ENCODE results near the gene CLDN8. TPM values are rescaled to one million over a fixed set of nuclear protein-coding genes. Genes with fewer than 3 reads are reported as not detected.

Gene CLDN8
- total and polyA plus RNA-seq, 10 of the 15 experiments (the other 5 are each of a cell fraction or from before 2014, with no cell fraction given), result not detected

GRCh38 chr21:30238168-30238567 lies 22.3 kb upstream of the CLDN8 start:
- Histone ChIP-seq H2AFZ (ENCODE audit: control insufficient read depth, low read depth, low read length) (no peak overlapping the region), H3K4me3 (no peak overlapping the region), H3K27ac (ENCODE audit: control insufficient read depth, insufficient read depth) (no peak overlapping the region), H3K9me3 (replicated peaks; ENCODE audit: control insufficient read depth, insufficient read depth, low read length) (no peaks in the 10 kb centered on the region; the same call in 2 of the 3 replicates), H3K9ac (ENCODE audit: control insufficient read depth, insufficient read depth, low read length) (no peak overlapping the region), H3K27me3 (replicated peaks in 1 of 2; ENCODE audit: control insufficient read depth in 2 of 2, insufficient read depth in 2 of 2, low read length in 1 of 2) (no peaks in the 10 kb centered on the region), H4K20me1 (ENCODE audit: control insufficient read depth, insufficient read depth) (no peaks in the 10 kb centered on the region), H3K4me1 (ENCODE audit: control insufficient read depth, insufficient read depth, low read length) (no peaks in the 10 kb centered on the region), H3K36me3 (ENCODE audit: control insufficient read depth in 2 of 2, insufficient read depth in 2 of 2, low read length in 1 of 2) (no peaks in the 10 kb centered on the region), H3K79me2 (ENCODE audit: control insufficient read depth, insufficient read depth, low read length) (no peaks in the 10 kb centered on the region), H3K4me2 (ENCODE audit: control insufficient read depth, insufficient read depth) (no peak overlapping the region)
- ChIA-PET CTCF (no interaction called here), SMC1A (ENCODE audit: uncharacterized antibody, unreplicated experiment) (no interaction called here), POLR2A (no interaction called here), RAD21 (ENCODE audit: unreplicated experiment) (no interaction called here)
- no peak for ATAC-seq
- in situ Hi-C loops (cut with MboI) (no loop called here), intact Hi-C loops (cut with micrococcal nuclease; ENCODE audit: unreplicated experiment) (no loop called here)
- no peak for FAIRE-seq
- BruUV-seq (replicated peaks), result no TSS peak
- 39% methylated on average over 1 of the region's 1 CpG for WGBS (ENCODE audit: insufficient coverage, insufficient replicate concordance, low lambda C conversion rate, missing lambda C conversion rate)
- TF ChIP-seq, protein P1, sequence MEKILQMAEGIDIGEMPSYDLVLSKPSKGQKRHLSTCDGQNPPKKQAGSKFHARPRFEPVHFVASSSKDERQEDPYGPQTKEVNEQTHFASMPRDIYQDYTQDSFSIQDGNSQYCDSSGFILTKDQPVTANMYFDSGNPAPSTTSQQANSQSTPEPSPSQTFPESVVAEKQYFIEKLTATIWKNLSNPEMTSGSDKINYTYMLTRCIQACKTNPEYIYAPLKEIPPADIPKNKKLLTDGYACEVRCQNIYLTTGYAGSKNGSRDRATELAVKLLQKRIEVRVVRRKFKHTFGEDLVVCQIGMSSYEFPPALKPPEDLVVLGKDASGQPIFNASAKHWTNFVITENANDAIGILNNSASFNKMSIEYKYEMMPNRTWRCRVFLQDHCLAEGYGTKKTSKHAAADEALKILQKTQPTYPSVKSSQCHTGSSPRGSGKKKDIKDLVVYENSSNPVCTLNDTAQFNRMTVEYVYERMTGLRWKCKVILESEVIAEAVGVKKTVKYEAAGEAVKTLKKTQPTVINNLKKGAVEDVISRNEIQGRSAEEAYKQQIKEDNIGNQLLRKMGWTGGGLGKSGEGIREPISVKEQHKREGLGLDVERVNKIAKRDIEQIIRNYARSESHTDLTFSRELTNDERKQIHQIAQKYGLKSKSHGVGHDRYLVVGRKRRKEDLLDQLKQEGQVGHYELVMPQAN (conservative IDR thresholded peaks at IDR 0.05), result no peak
- no peak for TF ChIP-seq RAD21 (IDR thresholded peaks at IDR 0.05; ENCODE audit: insufficient read depth, low read depth, low read length)
- TF ChIP-seq MEF2B (IDR thresholded peaks at IDR 0.05; ENCODE audit: partially characterized antibody, poor library complexity, severe bottlenecking), result no peak
- no peak for TF ChIP-seq SIN3A (IDR thresholded peaks at IDR 0.05; ENCODE audit: low read depth, low read length)
- TF ChIP-seq, protein P2, sequence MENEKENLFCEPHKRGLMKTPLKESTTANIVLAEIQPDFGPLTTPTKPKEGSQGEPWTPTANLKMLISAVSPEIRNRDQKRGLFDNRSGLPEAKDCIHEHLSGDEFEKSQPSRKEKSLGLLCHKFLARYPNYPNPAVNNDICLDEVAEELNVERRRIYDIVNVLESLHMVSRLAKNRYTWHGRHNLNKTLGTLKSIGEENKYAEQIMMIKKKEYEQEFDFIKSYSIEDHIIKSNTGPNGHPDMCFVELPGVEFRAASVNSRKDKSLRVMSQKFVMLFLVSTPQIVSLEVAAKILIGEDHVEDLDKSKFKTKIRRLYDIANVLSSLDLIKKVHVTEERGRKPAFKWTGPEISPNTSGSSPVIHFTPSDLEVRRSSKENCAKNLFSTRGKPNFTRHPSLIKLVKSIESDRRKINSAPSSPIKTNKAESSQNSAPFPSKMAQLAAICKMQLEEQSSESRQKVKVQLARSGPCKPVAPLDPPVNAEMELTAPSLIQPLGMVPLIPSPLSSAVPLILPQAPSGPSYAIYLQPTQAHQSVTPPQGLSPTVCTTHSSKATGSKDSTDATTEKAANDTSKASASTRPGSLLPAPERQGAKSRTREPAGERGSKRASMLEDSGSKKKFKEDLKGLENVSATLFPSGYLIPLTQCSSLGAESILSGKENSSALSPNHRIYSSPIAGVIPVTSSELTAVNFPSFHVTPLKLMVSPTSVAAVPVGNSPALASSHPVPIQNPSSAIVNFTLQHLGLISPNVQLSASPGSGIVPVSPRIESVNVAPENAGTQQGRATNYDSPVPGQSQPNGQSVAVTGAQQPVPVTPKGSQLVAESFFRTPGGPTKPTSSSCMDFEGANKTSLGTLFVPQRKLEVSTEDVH (IDR thresholded peaks at IDR 0.05; ENCODE audit: low read depth, partially characterized antibody), result no peak
- TF ChIP-seq SPI1 (IDR thresholded peaks at IDR 0.05; ENCODE audit: borderline replicate concordance, insufficient read depth, low read depth, low read length), result no peak
- TF ChIP-seq PAX5 (IDR thresholded peaks at IDR 0.05; ENCODE audit: borderline replicate concordance, low read depth, low read length), result no peak
- no peak for TF ChIP-seq EP300 (IDR thresholded peaks at IDR 0.05; ENCODE audit: borderline replicate concordance in 1 of 2, control insufficient read depth in 1 of 2, low read depth in 2 of 2, low read length in 2 of 2)
- no peak for DNase-seq (ENCODE audit: low read depth, low spot score)
